GM18507 (cell line): Measurements from ENCODE around the gene HRH3.

Source experiments
- DNase-seq: peaks from one replicate; pipeline ENCODE4 v3.0.0; 2011; ENCODE audit warnings: low read depth; ENCODE audit not compliant: insufficient read length; ENCODE audit errors: extremely low spot score
- FAIRE-seq: peaks from 2 replicates; lab custom pipeline; 2011; peaks lifted over from hg19 to GRCh38; lab: Jason Lieb, UNC

HRH3 gene

DNA sequence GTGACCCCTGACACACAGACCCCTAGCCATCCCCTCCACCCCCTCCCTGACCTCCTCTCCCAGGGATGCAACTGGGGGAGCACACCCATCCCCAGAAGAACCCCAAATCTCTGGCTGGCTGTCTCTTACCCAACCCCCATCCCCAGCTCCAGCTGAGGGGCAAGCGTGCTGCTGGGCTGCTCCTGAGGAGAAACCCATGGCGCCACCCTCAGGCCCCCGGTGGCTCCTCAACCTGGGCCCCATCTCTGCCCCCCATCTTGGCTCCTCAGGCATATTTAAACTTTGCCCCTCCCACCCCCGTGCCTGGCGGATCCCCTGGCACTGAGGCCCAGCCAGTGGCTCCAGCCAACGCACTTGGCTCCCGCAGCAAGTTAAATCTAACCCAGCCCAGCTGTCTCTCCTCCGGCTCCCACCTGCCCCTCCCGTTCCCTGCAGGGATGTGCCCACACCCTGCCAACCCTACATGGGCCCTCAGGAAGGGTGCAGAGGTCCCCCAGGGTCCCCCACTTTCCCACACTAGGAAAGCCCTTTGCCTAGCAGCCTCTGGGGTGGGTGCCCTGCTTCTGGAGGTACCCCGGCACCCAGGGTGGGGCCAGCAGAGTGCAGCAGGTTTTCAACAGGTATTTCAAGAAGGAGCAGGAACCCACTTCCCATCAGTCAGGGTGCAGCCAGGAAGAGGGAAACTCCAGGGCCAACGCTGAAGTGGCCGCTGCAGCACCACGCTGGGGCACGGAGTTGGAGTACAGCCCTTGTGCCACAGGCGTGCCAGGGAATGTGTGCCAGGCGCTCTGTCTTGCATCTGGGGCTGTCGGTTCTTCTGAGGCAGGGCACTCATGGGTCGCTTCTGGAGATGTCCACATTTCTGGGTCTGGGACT, 12.9 kb upstream of the HRH3 start:
- FAIRE-seq (no peak), DNase-seq (no peak)

DNA sequence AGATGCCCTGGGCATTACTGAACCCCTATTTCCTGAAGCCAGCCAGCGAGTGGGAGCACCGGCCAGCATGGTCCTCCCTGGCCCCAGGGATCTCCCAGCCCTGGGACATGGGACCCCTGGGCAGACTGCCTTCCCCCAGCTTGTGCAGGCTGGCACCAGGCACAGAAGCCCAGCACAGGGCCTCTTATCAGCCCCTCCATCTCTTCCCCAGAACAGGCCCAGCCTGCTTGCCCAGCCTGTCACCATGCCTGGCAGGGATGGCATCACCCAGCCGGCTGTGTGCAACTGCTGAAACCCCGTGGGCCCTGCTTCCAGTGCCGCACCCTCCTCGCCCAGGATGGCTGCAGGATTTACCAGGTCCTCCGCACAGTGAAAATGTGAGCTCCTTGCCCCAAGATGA, 12.1 kb upstream of the HRH3 start:
- no peak for FAIRE-seq
- no peak for DNase-seq

DNA sequence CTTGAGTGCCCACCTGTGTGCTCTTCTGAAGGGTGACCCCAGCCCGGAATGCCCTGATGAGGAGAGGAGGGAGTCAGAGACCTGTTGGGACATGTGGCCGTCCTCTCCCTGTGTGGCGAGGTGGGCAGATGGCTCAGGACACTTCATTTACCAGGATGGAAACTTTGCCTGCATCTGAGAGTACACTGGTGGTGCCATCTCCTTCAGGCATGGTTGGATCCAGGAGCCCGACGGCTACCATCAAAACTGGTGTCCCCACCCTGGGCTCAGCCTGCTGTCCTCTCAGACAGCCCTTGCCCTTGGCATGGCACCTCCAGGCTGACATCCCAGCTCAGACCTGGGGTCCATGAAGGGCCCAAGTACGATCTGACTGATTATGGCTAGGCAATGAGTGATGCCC, 11.2 kb upstream of the HRH3 start:
- FAIRE-seq (no peak), DNase-seq (no peak)

DNA sequence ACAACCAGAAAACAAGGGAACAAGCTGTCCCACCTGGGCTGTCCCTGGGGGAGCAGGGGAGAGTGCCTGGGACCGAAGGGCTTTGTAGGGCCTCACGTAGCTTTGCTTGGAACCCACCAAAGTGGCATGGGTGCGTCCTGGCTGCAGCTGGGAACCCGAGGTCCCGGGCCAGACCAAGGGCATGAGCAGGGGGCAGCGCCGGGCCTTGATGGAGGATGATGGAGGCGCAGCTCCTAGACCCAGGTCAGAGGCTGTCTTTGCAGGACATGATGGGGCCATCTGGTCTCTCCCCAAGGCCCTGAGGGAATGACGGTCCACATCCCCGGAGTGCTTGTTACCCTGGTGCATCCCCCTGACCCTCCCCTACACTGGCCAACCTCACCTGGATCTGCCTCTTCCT, 10.6 kb upstream of the HRH3 start:
- DNase-seq (no peak), FAIRE-seq (no peak)

DNA sequence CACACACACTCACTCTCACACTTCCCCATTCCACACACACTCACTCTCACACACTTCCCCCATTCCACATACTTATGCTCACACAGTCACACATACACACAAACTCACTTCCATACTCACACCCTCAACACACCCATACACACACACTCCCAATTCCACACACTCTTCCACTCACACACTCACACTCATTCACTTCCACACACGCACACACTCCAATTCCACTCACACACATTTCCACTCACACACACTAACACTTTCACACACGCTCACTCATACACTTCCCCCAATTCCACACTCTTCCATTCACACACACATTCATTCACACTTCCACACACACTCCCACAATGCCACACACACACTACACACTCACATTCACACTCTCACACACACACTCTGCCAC, 10.2 kb upstream of the HRH3 start:
- DNase-seq (no peak), FAIRE-seq (no peak)

DNA sequence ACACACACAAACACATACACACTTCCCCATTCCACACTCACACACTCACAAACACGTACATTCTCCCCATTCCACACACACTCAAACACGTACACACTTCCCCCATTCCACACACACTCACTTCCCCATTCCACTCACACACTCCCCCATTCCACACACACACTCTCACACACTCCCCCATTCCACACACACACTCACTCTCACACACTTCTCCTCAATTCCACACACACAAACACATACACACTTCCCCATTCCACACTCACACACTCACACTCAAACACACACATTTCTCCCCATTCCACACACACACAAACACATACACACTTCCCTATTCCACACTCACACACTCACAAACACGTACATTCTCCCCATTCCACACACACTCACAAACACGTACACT, 9.6 kb upstream of the HRH3 start:
- no peak for DNase-seq
- no peak for FAIRE-seq

DNA sequence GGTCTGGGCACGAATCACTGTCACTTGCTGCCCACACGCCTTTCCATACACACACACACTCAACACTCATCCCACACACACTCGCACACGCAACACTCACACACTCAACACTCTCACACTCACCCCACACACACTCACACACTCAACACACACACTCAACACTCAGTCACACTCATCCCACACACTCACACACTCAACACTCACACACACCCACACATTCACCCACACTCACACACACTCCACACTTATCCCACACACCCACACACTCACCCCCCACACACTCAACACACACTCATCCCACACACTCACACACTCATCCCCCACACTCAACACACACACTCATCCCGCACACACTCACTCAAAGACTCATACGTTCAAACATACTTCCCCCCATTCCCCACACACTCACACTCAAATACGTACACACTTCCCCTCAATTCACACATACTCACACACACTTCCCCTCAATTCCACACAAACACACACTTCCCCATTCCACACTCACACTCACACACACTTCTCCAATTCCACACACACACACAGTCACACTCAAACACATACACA, 9.0 kb upstream of the HRH3 start:
- FAIRE-seq: no peak
- no peak for DNase-seq

DNA sequence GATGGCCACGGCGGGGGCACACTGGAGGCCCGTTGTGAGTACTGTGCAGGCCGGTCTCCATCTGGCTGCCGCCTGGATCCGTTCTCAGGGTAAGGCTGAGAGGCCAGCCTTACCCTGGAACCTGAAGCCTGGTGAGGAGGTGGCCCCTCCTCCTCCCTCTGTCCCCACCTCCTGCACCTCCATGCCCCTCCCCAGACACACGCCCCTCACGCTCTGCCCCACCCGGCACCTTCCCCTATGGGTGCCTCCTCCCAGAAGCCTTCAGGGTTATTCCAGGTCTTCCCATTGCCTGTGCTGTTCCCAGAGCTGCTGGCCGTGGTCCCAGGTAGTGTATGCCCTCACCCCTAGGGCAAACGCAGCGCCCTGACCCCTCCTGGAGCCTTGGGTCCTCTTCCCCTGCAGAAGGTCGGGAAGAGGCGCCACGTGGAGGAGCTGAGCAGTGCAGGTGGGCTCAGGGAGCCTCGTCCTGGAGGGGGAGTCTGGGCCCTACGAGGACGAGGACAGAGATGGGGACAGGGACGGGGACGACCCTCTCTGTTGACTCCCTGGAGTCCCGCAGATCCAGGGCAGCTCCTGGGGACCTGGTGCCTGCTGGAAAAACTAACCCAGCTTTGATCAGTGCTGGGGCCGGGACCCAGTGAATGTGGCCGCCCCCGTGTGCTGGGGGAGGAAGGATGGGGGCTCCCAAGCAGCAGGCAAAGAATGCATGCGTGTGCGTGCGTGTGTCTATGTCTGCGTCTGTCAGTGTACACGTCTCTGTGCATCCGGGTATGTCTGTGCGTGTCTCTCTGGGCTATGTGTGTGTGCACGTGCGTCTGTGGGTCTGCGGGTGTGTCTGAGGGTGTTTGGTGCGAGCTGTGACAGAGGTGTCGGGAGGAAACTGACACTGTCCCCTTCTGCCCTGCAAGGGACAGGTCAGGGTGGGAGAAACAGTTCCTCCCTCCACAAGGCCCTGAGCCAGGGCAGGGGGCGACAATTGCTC, 8.2 kb upstream of the HRH3 start:
- no peak for DNase-seq
- no peak for FAIRE-seq

DNA sequence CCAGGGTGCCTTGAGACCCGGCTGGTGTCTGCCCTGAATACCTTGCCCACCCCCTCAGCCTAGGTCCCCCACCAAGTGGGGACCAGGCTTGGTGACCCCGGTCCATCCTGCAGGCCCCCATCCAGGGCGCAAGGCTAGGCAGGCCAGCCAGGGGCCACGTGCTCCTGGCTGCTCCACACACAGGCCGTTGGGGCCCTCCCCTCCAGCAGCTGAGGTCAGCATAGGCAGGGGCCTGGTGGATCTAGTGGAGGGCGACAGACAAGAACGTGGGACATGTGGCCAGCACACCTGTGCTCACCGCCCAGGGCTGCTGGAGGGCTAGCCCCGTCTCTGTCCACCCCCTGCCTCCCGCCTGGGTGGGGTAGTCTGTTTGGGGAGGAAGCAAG, 7.5 kb upstream of the HRH3 start:
- DNase-seq: no peak
- no peak for FAIRE-seq

DNA sequence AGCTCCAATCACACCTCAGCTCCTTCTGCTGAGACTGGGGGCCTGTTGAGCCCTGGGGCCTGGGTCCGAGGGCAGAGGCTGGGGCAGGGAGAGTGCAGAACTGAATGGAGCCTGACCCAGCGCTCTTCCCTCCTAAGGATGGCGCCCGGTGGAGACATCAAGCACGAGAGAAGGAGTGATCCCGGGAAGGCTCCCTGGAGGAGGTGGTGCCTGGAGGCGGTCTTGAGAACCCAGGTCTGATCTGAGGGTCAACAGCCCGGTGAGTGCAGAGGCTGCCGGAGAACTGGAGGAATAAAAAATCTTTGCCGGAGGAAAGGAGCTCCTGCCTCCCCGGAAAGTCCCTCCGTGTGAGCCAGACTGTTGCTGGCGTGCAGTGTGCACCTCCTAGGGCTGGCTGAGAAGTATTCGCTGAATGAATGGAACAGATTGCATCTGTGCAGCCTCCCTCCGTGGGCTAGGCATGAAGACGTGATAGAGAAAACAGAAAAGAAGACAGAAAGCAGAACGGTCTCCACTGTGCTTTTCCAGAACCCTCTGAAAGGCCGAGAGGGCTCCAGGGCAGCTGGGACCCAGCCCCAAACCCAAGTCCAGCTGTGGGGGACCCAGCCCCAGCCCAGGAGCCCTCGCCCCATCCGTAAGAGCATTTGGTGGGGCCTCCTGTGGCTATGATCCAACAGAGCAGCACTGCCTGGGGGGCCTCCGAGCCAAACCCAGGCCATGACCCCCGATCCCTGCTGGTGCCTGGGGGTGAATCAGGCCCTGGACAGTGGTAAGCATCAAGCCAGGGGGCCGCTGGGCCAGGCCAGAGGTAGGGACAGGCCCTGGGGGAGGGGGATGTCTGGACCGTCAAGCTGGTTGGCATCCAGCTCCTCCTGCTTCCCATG, 6.9 kb upstream of the HRH3 start:
- no peak for DNase-seq
- FAIRE-seq: no peak

DNA sequence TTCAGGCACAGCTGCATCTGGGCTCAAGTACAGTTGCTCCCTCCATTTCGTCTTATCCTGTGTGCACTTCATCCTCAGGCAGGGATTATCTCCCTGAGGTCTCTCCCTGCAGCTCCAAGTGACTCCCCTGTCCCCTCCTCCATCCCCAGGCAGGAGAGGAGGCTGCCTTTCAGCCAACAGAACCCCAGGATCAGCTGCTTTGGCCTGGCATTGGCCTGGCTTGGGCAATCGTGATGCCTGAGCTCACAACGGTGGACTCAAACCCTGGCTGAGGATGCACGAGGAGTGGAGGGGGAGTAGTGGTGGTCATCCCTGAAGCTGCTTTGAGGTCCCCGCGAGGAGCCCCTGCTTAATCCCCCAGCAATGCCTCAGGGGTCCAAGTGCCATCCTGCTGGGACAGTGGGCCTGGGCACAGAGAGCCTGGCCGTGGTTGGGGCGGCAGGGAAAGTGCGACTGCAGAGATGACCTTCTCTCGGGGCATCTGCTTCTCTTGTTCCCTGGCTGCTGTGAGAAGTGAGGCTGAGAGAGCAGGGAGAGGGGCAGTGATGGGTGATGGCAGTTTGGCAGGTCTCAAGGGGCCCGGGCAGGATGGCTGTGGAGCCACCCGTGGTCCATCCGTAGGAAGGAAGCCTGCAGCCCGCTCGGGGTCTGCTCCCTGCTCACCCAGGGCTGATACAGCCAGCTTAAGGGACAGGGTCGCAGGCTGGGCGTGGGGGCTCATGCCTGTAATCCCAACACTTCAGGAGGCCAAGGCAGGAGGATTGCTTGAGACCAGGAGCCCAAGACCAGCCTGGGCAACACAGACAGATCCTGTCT, 6.0 kb upstream of the HRH3 start:
- no peak for DNase-seq
- FAIRE-seq: no peak

DNA sequence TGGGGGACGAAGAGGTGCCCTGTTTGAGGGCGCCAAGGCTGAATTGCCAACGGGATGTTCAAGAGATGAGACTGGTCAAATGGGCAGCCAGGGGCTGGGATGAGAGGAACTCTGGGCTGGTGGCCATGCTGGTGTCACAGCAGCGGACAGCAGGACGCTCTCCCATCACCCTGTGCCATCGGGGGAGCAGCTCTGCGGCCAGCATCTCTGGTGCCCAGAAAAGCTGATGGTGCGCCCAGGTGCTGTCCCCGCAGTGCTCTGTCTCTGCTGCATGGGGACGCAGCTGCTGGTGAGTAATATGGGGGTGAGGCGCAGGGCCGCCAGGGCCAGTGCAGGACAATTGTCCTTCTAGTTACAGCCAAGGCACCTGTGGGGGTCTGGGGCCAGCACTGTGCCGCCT, 4.9 kb upstream of the HRH3 start:
- no peak for DNase-seq
- no peak for FAIRE-seq

DNA sequence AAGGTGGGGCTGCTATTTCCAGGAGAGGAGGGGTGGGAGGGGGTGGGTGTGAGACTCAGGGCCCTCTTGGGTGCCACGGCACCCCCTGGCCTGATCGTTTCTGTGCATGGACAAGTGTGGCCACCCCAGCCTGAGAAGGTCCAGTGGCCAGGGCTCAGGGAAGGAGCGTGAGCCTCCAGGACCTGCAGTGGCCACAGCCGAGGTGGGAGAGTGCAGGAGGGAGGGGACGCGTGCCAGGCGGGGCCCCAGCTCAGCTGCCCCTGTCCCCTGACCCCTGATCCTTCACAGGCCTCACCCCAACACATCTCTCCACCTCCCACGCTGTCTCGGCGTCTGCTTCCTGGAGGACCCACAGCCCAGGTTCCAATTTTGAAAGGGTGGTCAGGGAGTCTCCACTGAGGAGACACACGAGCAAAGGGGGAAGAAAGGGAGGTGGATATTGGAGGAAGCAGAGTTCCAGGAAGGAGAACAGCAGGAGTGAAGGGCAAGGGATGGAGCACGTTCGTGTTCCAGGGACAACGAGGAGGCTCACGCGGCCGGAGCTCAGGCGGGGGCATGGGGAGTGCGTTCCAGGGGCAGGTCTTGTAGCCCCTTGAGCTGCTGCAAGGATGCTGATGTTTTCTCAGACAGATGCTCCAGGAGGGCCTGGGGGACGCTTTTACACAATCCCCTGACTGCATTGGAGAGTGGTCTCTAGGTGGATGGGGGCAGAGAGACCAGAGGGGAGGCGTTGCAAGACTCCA, 4.2 kb upstream of the HRH3 start:
- FAIRE-seq: no peak
- DNase-seq: no peak

DNA sequence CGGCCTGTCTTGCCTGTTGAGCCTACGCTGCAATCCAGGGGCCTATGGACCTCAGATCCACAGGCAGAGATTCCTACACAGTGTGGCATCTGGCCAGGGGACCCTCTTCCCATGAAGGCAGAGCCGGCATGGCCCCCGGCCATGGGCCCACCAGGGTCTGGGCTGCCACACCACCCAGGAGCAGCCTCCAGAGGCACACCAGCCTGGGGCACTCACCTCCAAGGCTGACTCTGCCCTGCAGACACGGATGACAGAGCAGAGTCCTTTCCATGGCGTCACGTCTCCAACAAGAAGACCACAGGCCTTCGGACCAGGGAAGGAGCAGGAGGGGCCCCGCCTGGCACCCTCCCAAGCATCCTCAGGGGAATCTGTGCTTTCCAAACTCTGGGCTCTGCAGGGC, 3.5 kb upstream of the HRH3 start:
- FAIRE-seq (no peak), DNase-seq (no peak)

DNA sequence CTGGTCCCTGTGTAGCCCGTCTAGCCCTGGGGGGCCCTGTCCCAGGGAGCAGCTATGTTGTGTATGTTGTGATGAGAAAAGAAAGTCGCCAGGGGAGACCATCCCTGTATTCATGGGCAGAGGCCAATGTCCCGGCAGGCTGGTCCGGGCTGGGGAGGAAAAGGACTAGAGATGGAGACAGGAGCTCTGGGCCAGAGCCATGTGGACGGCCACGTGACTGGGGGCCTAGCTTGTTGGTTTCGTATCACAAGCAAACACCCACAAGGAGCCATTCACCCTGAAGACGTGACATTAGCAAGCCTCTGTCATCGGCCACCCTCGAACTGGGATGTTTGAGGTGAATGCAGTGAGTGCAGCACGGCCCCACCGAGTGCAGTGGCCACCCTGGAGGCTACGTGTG, 2.9 kb upstream of the HRH3 start:
- DNase-seq: no peak
- FAIRE-seq: no peak

DNA sequence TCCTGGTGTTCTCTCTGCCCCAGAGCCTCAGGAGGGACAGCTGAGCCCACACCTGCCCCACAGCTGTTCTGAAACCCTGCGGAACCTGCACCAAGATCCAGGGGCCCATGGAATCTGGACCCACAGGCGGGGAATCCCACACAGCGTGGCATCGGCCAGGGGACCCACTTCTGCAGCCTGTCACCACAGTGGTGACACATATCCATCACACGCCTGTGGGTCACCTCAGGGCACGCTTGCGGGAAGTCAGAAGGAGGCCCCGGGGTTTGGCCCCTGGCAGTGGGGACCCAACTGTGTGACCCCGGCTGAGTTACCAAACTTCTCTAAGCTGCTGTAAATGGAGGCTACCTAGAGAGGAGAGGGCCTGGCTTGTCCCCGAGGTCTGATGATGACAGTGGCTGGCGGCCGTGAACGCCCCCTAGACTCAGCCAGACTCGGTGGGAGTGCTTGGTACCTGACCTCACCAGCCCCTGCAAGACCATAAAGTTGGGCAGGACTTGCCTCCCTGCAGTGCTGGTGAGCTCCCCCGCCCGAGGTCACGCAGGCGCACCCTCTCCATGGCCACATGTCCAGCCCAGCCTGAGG, 2.3 kb upstream of the HRH3 start:
- no peak for DNase-seq
- no peak for FAIRE-seq

DNA sequence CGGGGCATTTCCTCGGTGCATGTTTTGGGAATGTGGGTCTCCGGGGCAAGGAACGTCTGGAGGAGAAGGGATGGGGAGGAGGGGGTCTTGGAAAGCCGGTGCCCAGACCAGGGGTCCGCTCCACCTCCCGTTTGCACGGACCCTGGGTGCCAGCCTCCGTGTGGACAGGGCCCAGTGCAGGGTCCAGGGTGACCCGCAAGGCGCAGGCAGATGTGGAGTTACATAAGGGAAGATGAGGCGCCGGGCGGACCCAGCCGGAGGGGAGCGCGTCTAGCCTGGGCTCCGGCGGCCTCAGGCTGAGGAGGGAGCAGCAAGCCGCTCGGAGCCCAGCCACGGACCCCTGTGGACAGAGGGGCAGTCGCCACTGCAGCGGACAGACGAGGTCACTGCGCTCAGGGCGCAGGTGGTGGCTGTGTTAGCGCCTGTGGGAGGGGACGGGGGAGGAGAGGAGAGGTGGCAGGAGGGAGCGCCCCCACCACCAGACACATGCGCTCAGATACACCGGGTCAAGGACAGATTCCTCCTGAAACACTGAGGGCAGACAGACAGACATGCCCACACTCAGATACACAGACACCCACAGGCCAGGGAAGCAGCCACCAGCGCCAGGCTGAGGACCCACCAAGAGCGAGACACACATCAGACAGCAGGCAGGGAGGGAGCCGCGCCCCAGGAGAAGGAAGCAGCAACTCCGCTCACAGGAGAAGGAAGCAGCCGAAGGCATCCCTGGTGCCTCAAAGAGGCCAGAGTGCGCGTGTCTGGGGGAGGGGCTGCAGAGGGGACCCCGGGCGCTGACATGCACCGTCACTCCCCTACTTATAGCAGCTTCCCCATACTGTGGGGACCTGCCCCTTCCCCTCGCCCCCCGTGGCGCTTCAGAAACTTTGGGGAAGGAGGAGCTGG, 839 bp upstream of the HRH3 start:
- no peak for DNase-seq
- FAIRE-seq: no peak
